ENCODE data around the gene CD164.

The CD164 gene

GRCh38 chr6:109420751-109421150 lies 38.5 kb upstream of the CD164 start:
- in situ Hi-C loops (cut with HindIII; ENCODE audit: low pct_ligation_motif_present, low sequenced_read_pairs): no loop called here

GRCh38 chr6:109417646-109418045 lies 35.4 kb upstream of the CD164 start:
- TF ChIP-seq CTCF (IDR thresholded peaks at IDR 0.05; ENCODE audit: low read depth, low read length, missing control alignments): no peak
- no peak for DNase-seq
- H3K4me3 ChIP-seq (ENCODE audit: low read depth, low read length): no peak overlapping the region
- no peaks in the 10 kb centered on the region for H3K27me3 ChIP-seq (replicated peaks)
- in situ Hi-C loops (cut with HindIII; ENCODE audit: low pct_ligation_motif_present, low sequenced_read_pairs): no loop called here
- H3K27ac ChIP-seq: no peak overlapping the region
- H3K36me3 ChIP-seq (replicated peaks): no peaks in the 10 kb centered on the region

More at GRCh38 chr6:109420751-109421150, 38.5 kb upstream of the CD164 start:
- Histone ChIP-seq H3K36me3 (replicated peaks) (no peaks in the 10 kb centered on the region), H3K4me3 (ENCODE audit: low read depth, low read length) (no peak overlapping the region), H3K27me3 (replicated peaks) (no peaks in the 10 kb centered on the region), H3K27ac (no peak overlapping the region)
- TF ChIP-seq CTCF (IDR thresholded peaks at IDR 0.05; ENCODE audit: low read depth, low read length, missing control alignments): no peak
- no peak for DNase-seq

GRCh38 chr6:109411034-109411433 lies 28.8 kb upstream of the CD164 start:
- in situ Hi-C loops (cut with HindIII; ENCODE audit: low pct_ligation_motif_present, low sequenced_read_pairs): no loop called here
- H3K36me3 ChIP-seq (replicated peaks): no peaks in the 10 kb centered on the region
- no peak overlapping the region for H3K4me3 ChIP-seq (ENCODE audit: low read depth, low read length)
- no peak for DNase-seq
- no peak for TF ChIP-seq CTCF (IDR thresholded peaks at IDR 0.05; ENCODE audit: low read depth, low read length, missing control alignments)
- no peak overlapping the region for H3K27ac ChIP-seq
- no peaks in the 10 kb centered on the region for H3K27me3 ChIP-seq (replicated peaks)

GRCh38 chr6:109406196-109406595 lies 23.9 kb upstream of the CD164 start:
- in situ Hi-C loops (cut with HindIII; ENCODE audit: low pct_ligation_motif_present, low sequenced_read_pairs): no loop called here
- DNase-seq: no peak
- no peaks in the 10 kb centered on the region for H3K36me3 ChIP-seq (replicated peaks)
- H3K27ac ChIP-seq: no peak overlapping the region
- H3K4me3 ChIP-seq (ENCODE audit: low read depth, low read length): no peak overlapping the region
- no peak for TF ChIP-seq CTCF (IDR thresholded peaks at IDR 0.05; ENCODE audit: low read depth, low read length, missing control alignments)
- H3K27me3 ChIP-seq (replicated peaks): no peaks in the 10 kb centered on the region

- DNase-seq: no peak
- no peaks in the 10 kb centered on the region for H3K27me3 ChIP-seq (replicated peaks)
- in situ Hi-C loops (cut with HindIII; ENCODE audit: low pct_ligation_motif_present, low sequenced_read_pairs): no loop called here
- no peaks in the 10 kb centered on the region for H3K36me3 ChIP-seq (replicated peaks)
- no peak overlapping the region for H3K4me3 ChIP-seq (ENCODE audit: low read depth, low read length)
- peak; percentile 42 for TF ChIP-seq CTCF (IDR thresholded peaks at IDR 0.05; ENCODE audit: low read depth, low read length, missing control alignments)
- H3K27ac ChIP-seq: no peak overlapping the region
Measured at GRCh38 chr6:109397020-109397419, 14.8 kb upstream of the CD164 start.

- DNase-seq: no peak
- no peak overlapping the region for H3K4me3 ChIP-seq (ENCODE audit: low read depth, low read length)
- in situ Hi-C loops (cut with HindIII; ENCODE audit: low pct_ligation_motif_present, low sequenced_read_pairs): no loop called here
- no peak overlapping the region for H3K27ac ChIP-seq
- H3K36me3 ChIP-seq (replicated peaks): no peaks in the 10 kb centered on the region
- no peaks in the 10 kb centered on the region for H3K27me3 ChIP-seq (replicated peaks)
- no peak for TF ChIP-seq CTCF (IDR thresholded peaks at IDR 0.05; ENCODE audit: low read depth, low read length, missing control alignments)
Measured at GRCh38 chr6:109396046-109396718, 13.9 kb upstream of the CD164 start.

All from brain microvascular endothelial cell (primary cell).